HG02678 (cell line): ENCODE results near the gene XYLT1.

Source experiments
- ATAC-seq: cut with Tn5 transposase; IDR thresholded peaks from one replicate; pipeline ENCODE4 v1.9.1; 2021; ENCODE audit warnings: mild to moderate bottlenecking, moderate library complexity; ENCODE audit not compliant: unreplicated experiment

Gene XYLT1

DNA sequence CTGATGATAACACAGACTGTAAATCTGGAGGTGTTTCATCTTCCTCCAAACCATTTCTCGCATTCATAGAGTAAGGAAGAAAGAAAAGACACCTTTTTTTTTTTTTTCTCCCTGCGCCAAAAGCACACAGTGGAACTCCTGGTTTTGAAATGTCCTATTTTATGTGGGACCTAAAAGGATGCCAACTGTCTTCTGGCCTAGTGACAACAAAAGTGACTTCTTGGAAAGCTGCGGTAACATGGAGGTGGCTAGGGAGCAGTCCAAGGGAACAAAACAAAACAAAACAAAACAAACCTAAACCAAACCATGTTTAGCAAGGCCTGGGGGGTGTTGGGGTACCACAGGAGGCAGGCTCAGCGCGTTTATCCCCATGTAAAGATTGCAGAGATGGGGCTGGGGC, 174.8 kb downstream of the XYLT1 start:
- no peak for ATAC-seq

- ATAC-seq = no peak
These were observed 175.9 kb downstream of the XYLT1 start for GRCh38 chr16:17294856-17295255.

- no peak for ATAC-seq
These were observed 176.8 kb downstream of the XYLT1 start for GRCh38 chr16:17293813-17294558.

DNA sequence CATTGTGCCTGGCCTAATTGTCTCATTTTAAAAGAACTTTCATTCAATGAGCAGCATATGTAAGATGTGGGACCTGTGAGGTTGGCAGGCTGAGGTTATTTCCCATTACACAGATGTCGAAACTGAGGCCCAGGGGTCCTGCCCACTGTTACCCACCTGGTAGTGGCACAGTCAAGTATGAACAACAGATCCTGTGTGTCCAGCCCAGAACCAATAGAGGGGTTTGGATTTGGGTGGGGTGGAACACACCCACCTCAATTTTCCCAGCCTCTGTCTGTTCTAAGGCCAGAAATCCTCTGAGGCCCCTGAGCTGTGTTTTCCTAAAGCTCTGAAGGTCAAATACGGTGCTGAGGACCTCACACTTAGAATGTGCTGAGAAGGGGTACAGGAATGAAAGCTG, 179.5 kb downstream of the XYLT1 start:
- ATAC-seq = no peak

DNA sequence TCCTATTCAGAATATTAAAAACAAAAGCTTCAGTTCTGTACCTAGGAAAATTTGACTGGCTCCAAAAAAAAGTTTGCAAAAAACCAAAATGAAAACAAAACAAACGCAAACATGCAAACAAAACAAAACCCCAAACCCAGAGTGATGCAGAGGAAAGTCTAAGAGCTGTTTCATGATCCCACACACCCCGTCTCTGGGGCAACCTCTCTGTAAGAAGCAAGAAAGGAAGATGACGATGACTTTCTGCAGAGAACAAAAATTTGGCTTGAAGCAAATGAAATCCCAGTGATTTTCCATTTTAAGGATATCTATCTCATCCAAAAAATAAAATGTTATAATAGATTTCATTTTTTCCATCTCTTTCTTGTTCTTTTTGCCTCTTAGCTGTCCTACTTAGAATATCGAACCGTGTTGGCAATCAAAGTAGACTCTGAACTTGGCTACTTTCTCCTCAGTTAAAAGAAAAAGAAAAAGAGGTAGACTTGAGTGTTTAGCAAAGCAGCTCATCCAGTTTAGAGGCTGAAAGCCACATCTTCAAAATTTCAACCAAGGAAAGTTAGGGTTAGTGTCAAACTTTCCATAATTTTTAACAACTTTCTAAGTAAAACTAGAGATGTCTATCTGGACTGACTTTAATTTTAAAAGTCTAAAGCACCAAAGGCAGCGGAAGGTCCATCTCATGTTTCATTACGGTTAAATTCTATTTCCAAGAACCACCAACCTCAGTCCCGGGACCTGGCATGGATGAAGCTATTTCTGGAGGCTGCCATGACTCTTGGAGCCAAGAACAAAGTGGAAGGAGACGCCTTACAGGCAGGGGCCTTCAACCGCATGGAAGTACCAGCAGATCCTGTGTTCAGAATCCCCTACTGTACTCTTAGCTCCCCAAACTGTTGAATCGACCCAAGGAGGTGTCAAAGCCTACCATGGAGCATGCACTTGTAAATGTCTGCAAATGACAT, 180.8 kb downstream of the XYLT1 start:
- no peak for ATAC-seq

- no peak for ATAC-seq
These were observed 181.7 kb downstream of the XYLT1 start for GRCh38 chr16:17289050-17289449.

DNA sequence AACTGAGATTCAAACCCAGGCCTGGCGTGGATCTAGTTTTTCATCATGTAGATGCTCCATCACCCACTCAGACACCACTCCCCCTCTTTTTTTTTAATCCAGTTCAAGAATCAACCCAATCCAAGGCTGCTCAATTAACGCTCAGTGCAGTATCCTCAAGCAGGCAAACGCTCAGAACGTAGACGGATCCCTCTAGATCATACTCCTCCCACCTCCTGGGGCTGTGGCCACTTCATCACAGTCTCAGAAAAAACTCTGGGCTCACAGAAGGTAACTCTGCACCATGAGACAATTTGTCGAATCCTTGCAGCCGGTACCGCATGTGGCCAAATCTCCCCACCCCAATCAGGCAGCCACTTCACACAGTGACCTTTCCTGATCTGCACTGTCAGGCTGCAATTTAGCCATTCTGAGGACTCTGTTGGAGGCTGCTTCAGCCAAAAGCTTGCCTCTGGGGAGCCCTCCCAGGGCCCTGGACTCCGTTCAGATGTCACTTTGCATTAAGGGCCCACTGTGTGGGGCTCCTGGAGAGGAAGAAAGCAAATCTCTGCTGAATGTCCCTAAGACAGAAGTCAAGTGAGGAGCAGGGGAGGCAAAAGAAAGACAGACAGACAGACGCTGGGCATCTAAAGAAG, 183.5 kb downstream of the XYLT1 start:
- ATAC-seq = no peak

GRCh38 chr16:17286443-17286842, 184.3 kb downstream of the XYLT1 start:
- ATAC-seq = no peak

GRCh38 chr16:17283016-17283415, 187.7 kb downstream of the XYLT1 start:
- no peak for ATAC-seq

- ATAC-seq = no peak
These were observed 188.5 kb downstream of the XYLT1 start for GRCh38 chr16:17282247-17282646.

- ATAC-seq = no peak
These were observed 189.7 kb downstream of the XYLT1 start for GRCh38 chr16:17281052-17281451.

- ATAC-seq = no peak
These were observed 191.8 kb downstream of the XYLT1 start for GRCh38 chr16:17278988-17279387.

DNA sequence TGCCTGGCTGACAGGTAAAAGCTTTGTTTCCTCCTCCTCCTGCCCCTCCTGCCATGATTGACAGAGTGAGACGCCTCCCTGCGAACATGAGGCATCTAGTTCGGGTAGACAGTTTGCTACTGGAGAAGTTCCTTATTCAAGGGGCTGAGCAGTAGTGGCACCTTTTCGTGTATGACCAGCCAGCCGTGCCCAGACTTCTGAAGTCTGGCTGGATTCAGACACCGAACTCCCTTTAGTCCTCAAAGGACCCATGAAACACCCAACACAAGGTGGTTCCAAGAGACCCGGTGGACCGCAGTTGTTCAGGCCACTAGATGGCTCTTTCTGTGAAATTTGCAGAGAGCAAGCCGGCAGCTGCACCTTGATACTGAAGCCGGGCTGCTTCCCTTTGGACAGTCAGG, 192.8 kb downstream of the XYLT1 start:
- no peak for ATAC-seq

GRCh38 chr16:17276610-17277009, 194.2 kb downstream of the XYLT1 start:
- ATAC-seq = no peak

- ATAC-seq = no peak
These were observed 194.7 kb downstream of the XYLT1 start for GRCh38 chr16:17276010-17276530.

GRCh38 chr16:17275076-17276009, 195.4 kb downstream of the XYLT1 start:
- ATAC-seq = no peak

- ATAC-seq = no peak
These were observed 197.6 kb downstream of the XYLT1 start for GRCh38 chr16:17273142-17273561.

GRCh38 chr16:17272716-17273115, 198.0 kb downstream of the XYLT1 start:
- ATAC-seq = no peak

DNA sequence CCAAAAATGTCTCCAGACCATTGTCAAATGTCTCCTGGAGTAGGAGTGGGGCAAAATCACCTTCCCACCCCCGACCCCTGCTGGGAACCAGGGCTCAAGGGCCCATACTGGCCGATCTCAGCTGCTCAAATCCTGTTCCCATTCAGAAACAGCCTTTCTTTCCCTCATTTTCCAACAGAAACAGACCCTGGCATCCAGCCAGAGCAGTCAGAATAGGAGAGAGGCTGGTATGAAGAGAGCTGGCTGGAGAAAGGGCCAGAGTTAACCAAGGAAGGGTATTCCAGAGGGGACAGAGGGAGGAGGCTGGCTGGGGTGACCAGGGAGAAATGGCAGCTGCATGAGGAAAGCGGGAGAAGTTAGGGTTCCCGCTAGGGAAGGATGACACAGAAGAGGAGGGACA, 199.1 kb downstream of the XYLT1 start:
- no peak for ATAC-seq

DNA sequence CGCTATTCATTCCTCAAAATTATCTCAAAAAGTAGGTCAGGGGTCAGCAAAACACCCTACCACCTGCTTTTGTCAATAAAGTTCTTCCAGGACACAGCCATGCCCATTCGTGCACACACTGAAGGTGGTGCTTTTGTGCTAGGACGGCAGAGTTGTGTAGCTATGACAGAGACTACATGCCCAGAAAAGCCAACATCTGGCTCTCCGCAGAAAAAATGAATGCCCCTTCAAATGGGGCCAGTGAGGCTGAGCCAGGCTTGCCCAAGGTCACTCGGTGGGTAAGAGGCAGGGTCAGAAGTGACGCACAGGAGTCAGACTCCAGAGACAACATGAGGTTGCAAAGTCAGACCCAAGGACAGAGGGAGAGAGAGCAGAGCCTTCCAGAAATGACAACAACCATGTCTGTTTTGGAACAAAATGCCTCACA, 200.1 kb downstream of the XYLT1 start:
- no peak for ATAC-seq
